ENCODE data around the gene CARS2.

Gene CARS2

GRCh38 chr13:110649551-110649950, 56.4 kb downstream of the CARS2 start:
- DNase-seq = no peak

DNA sequence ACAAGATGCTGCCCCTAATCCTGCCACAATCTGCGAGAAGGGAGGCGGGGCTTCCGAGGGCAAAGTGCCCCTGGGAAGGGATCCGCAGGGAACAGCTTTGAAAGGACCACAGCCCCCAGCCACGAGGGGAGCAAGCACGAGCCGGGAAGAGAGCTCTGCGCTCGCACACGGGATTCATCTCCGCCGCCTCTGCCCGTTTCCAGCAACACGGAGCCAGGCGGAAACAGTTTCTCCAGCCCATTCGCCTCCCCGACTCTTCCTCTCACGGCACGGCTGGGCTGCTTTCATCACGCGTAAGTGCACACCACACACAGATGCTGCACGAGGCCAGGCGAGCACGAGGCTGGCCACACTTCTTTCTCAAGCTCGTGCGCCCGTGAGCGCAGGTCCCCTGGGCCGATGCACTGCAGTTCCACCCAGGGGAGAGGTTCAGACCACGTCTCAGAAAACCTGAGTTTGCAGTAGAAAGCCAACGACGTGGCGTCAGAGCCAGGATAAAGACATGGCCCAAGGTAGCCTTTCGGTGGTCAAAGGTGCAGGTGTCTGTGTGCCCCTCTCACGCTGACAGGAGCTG, 57.0 kb downstream of the CARS2 start:
- DNase-seq = no peak

DNA sequence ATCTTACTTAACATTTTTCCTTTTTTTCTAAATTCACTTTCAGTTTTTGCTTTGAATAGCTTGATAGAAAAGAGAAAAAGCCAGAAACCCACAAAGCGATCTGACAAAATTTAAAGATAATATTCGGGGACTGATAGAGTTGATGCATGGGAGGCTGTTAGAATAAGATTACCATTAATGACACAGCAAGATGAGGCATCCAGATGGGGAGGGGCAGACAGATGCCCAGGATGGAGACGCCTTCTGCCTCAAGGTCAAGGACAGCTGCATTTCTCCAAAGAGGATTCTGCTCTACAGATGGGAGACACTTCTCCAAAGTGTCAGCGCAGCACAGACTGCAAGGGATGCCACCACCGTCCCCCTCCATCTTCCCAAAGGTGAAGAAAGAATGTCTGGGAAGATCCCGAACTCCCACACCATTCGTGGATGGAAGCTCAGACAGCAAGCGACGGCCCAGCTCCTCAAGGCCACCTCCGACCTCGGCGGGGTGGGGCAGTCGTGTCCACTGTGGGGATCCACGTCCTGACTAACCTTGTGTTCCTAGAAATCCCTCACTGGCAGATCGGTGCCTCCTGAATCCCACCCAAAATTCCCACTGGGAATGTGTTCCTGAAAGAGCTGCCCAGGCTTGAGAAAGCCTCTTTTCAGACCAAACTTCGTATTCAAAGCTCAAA, 57.6 kb downstream of the CARS2 start:
- DNase-seq = no peak

DNA sequence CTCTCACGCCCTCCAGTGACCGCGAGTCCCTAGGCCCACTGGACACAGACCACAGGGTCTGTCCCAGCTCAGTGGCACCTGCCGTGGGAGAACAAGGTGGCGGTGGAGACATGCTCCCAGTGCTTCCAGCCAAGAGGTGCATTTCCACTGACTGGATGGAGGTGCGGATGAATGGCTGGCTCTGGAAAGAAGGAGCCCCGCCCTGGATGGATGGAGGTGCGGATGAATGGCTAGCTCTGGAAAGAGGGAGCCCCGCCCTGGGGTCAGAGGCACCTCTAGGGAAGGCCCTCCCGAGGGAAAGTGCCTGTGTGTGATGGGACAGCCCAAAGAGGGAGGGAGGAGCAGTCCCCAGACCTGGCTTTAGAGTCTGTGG, 58.6 kb downstream of the CARS2 start:
- no peak for DNase-seq

DNA sequence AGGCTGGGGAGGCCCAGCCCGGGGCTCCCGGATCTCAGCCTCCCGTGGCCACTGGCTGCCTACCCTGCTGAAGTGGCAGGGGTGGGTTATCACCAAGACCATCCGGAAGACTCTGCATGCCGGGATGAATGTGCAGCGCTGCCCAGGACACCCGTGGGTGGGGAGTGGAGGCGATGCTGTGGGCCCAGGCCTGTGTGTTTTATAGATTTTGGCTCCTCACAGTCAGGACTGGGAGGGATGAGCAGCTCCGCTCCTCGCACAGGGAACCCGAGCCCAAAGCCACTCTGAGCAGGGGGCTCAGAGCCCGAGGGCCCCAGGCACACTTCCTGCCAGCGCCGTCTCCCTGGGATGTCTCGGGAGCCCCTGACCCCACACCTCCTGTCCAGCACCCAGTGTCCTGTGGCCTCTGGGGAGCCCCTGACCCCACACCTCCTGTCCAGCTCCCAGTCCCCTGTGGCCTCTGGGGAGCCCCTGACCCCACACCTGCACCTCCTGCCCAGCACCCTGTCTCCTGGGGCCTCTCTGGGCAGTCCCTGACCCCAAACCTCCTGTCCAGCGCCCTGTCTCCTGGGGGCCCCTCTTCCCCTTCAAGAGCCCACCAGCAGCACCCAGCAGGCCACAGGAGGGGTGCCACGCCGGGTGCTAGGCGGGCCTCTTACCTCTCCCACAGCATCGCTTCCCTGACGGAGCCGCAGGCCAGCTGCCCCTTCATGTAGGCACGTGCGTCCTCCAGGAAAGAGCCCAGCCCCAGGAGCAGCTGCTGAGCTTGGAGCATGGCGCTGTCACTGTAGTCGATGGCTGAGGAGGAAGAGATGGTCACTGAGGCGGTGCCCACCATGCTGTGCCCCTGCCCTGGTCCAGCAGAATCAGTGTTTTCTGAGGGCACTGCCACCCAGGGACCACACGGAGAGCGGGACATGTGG, 59.2 kb downstream of the CARS2 start:
- DNase-seq = no peak

GRCh38 chr13:110645750-110646149, 60.2 kb downstream of the CARS2 start:
- DNase-seq = no peak

DNA sequence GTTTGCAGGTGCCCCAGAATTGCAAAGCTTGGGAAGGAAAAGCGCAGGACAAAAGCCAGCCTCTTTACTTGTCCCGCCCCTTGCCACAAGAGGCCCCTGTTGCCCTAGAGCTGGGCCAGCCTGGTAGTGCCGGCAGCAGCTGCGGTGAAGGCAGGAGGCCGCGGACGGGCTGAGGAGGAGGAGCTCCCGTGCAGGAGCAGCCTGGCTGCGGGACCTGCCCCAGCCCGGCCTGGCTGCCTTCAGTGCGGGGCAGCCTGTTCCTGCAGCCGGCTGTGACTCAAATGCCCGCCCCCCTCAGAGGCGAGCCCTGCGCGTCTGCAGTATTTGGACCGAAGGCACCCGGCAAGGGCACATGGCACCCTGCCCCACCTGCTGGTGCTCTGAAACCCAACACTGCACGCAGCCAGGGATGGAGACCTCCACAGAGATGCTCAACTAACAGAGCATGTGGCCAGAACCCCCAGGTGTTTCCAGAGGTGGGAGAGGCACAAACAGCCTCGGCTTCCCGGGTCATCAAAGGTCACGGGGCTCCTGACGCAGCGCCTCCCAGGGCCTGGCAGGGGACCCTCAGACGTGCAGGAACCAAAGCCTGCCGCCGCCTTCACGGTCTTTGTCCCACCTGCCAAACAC, 60.9 kb downstream of the CARS2 start:
- DNase-seq = peak; percentile 62

DNA sequence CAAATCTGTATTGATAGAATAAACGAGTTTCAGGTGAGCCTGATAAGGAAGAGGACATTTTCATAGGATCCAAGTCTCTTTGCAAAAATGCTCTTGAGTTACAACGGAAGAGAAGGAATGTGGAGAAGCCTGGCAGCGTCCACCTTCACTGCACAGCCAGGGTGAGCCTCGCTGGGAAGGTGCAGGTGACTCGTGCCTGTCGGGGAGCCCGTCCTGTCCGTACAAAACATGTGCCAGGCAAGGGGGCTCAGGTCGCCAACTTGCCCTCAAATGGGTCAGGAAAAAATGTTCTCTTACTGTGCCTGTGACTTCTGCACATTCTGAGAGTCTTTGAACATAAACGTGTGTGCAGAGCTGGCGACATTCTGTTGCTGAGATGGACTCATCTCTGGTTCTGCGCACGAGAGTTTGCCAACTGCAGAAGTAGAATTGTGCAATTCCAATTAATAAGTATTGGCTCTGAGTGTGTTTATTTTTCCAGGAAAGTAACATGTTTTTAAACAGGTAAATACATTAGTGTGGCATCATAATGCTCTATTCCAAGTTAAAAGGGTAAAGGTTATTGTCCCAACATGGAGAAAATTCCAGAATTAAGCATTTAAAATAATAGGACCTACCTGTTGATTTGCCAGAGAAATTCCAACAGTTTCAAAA, 62.0 kb downstream of the CARS2 start:
- no peak for DNase-seq

DNA sequence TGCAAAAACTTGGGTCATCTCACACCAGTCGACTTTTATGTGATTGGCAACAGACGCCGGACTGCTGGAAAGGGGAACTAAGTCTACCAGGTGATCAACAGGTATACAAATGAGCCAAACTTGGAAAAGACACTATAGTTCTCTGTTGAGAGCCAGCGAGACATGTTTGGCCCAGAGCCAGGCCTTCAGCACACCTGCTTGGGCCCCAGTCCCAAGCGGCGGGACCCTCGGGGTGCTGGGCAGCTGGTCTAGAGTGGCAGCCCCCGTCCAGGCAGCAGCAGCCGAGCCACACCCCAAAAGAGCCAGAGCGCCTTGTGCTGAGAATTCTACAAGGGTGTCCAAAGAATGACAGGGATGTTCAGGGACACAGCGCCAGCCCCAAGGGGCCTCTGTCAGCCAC, 62.6 kb downstream of the CARS2 start:
- DNase-seq = no peak

DNA sequence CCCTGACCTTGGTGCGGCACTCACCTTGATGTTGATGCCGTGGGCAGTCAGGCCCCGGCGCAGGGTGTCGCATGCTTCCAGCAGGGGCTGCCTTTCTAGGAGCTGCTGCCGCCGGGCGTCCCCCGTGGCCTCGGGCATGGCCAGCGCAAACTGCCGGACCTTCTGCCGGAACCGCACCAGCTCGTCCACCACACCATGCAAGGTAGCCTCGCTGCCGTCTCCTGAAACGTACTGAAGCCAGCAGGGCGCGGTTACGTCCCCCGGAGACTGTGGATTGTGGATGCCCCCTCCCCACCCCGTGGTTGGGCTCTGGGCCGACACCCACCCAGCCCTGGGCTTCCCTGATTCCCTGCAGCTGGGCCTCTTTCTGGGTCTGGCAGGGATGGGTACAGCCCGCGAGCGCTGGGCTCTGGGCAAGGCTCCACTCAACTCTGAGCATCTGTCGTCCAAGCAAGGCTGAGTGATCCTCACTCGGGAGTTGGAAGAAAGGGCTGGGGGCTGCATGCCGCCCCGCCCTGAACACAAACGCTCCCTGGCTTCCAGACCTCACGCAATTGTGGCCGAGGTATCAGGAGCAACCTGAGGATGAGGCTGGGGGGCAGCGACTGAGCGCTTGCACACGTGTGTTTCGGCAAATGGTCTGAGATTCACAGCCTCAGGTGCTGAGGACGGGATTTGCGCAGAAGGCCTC, 63.5 kb downstream of the CARS2 start:
- DNase-seq = no peak

GRCh38 chr13:110641055-110642015, 64.6 kb downstream of the CARS2 start:
- no peak for DNase-seq

GRCh38 chr13:110640591-110641029, 65.3 kb downstream of the CARS2 start:
- no peak for DNase-seq

DNA sequence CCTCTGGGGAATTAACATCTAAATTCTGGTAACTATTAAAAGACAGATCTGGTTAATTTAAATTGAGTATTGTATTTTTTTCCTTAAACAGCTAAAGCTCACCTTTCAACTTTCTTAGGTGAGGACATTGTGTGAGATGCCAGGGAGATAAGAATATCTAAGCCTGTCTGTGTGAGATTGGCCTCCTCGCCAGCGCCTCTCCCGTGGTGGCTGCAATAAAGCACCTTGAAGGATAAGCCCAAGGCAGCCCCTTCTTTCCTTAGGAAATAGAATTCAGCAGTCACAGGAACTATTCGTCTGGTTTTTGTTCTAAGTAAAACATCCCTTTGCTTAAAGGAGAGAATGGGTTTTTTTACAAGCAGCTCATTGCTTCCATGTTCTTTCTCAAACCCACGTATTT, 66.0 kb downstream of the CARS2 start:
- no peak for DNase-seq

DNA sequence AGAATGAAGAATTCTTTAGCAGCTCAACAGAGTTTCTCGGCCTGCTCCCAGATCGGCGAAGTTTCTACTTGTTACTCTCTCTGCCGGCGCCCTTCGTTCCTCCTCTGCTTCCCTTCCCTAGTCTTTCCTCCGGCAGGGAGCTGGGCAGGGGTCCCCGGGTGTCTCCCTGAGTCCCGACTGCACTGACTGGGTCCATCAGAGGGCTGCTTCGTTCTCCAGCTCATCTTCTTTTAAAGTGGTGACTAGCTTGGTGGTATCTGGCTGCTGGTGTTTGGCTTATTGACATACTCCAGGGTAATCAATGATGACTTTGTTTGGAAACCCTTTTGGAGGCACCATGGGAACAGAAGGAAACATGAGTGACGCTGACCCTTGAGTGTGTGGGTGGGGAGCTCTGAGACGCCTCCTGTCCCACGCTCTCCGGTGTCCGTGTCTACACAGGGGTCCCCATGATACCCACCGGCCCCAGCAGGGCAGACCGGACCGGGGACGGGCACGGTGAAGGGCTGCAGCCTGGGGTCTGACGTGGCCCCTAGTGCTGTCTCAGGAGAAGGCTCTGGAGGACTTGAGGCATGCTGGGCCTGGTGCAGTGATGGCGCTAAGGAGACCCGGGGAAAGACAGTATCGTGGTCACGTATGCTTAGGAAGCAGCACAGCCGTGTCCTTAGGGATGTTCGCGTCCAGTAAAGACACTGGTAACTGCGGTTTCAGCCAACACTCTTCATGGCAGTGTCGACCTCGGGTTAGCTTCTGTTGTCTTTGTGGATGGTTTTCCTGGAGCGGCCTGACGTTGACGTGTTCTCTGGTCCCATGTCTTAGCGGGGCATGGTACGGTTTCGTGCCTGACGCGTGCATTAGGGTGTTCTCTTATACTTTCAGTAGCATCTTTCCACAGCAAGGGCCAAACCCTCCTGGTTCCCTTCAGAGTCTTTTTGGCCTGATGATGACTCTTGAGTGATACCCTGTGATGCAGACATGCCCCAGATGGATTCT, 66.8 kb downstream of the CARS2 start:
- no peak for DNase-seq

DNA sequence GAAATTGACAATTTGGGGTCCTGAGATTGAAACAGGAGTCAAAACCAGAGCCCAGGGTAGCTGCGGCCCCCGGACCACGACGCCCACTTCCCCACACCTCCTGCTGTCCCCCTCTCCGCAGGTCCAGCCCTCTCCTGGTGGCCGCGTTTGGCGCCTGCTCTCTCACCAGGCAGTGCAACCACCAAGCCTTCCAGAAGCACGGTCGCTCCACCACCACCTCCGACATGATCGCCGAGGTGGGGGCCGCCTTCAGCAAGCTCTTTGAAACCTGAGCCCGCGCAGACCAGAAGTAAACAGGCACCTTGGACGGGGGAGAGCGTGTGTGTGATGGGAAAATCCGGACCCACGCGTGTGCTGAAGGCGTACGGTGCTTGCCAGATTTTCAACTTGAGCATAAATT, 67.7 kb downstream of the CARS2 start:
- no peak for DNase-seq

DNA sequence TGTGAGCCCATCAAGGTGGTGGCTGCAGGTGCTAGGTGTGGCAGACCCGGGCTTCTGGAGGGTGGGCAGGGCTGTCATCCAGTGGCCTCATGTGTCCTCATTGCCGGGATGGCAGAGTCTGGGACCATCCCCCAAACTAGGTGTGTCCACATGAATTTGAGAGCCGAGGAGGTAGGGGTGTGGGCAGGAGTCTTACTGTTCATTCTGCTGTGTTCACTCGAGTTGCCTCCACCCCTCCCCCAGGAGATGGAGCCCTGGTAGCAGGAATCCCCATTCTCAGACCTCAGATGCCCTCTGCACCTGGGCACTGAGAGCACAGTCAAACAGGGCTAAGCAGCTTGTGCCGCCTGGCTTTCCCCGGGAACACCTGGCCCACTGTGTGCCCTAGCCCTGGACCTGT, 68.2 kb downstream of the CARS2 start:
- DNase-seq = no peak

DNA sequence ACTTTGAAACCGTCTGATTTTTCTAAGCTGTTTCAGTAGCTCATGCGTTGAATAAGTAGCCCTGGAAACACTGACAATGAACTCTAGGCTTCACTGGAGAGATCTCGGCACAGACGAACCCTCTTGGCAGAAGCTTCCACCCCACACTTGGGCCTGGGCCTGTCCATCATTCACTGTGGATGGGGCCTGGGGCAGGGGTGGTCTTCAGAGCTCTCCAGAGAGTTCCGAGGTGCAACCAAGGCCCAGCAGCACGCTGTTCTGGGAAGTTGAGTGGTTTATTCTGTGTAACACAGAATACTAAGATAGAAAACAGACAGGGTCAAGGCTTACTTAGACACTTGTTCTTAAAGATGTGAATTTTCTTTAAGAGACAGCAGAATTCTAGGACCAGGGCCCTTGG, 68.6 kb downstream of the CARS2 start:
- DNase-seq = no peak

GRCh38 chr13:110636701-110637201, 69.2 kb downstream of the CARS2 start:
- peak; percentile 65 for DNase-seq

DNA sequence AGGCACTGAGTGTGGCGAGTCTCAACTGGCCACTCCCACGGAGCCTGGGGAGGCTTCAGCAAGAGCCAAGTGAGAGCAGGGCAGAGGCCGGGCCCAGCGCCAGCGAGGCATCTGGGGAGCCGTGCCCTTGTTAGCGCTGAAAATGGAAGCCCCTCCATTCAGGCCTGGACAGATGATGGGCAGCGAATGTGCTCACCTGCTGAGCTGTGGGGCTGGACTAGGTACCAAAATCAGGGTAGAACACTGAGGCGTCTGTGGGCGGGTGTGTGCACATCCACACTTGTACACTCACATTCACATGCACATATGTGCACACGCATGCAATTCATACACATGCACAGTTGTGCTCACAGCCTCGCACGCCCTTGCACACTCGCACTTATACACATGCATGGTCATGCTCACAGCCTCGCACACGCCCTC, 69.9 kb downstream of the CARS2 start:
- DNase-seq = no peak
